ENCODE measurements around the gene CDCA5.

The CDCA5 gene

GRCh38 chr11:65118097-65118837 is 34.4 kb upstream of the CDCA5 start:
- no peak for DNase-seq (ENCODE audit: low read depth)
- TF ChIP-seq, protein P1, sequence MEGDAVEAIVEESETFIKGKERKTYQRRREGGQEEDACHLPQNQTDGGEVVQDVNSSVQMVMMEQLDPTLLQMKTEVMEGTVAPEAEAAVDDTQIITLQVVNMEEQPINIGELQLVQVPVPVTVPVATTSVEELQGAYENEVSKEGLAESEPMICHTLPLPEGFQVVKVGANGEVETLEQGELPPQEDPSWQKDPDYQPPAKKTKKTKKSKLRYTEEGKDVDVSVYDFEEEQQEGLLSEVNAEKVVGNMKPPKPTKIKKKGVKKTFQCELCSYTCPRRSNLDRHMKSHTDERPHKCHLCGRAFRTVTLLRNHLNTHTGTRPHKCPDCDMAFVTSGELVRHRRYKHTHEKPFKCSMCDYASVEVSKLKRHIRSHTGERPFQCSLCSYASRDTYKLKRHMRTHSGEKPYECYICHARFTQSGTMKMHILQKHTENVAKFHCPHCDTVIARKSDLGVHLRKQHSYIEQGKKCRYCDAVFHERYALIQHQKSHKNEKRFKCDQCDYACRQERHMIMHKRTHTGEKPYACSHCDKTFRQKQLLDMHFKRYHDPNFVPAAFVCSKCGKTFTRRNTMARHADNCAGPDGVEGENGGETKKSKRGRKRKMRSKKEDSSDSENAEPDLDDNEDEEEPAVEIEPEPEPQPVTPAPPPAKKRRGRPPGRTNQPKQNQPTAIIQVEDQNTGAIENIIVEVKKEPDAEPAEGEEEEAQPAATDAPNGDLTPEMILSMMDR (IDR thresholded peaks at IDR 0.05; ENCODE audit: insufficient read depth, low read depth, low read length, missing control alignments) = no peak

GRCh38 chr11:65117206-65118096 is 33.6 kb upstream of the CDCA5 start, which contains the start of gene ZNHIT2:
ZNHIT2 (minus strand) TSS chr11:65117701; CDS start chr11:65117653, 48 bp downstream.
- DNase-seq (ENCODE audit: low read depth) = peak; percentile 99
- TF ChIP-seq, protein P1 (IDR thresholded peaks at IDR 0.05; ENCODE audit: insufficient read depth, low read depth, low read length, missing control alignments) = peak; percentile 88
- peak within 1 kb of the TSS; percentile 69 for H3K4me3 ChIP-seq (ENCODE audit: low read length)

More at GRCh38 chr11:65118097-65118837, 34.4 kb upstream of the CDCA5 start:
- H3K4me3 ChIP-seq (ENCODE audit: low read length) = no peak overlapping the region

- TF ChIP-seq, protein P1 (IDR thresholded peaks at IDR 0.05; ENCODE audit: insufficient read depth, low read depth, low read length, missing control alignments) = no peak
- H3K4me3 ChIP-seq (ENCODE audit: low read length) = peak overlapping the region; percentile 69
- DNase-seq (ENCODE audit: low read depth) = peak; percentile 85
Measured at GRCh38 chr11:65116370-65117205, 32.7 kb upstream of the CDCA5 start.

GRCh38 chr11:65115361-65116082 is 31.7 kb upstream of the CDCA5 start:
- H3K4me3 ChIP-seq (ENCODE audit: low read length) = peak overlapping the region; percentile 69
- DNase-seq (ENCODE audit: low read depth) = no peak
- TF ChIP-seq, protein P1 (IDR thresholded peaks at IDR 0.05; ENCODE audit: insufficient read depth, low read depth, low read length, missing control alignments) = no peak

DNA sequence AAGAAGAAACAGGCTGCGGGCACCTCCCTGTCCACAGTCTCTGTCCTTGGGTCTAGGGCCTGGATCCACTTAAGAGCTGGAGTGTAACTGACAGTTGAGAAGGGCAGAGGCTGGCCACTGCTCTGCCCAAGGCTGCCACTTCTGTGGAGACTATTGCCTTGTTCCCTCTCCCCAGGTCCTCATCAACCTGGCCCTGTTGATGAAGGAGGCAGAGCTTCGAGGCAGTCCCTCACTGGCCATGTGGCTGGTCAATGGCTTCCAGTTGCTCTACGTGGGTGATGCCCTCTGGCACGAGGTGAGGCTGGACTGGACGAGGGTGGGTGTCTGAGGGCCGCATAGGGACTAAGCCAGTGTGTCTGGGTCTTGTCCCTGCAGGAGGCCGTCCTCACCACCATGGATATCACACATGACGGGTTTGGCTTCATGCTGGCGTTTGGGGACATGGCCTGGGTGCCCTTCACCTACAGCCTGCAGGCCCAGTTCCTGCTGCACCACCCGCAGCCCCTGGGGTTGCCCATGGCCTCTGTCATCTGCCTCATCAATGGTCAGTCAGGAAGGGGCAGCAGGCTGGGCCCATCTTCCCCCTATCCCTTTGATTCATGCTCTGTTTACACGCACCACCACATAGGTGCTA is 30.8 kb upstream of the CDCA5 start:
- DNase-seq (ENCODE audit: low read depth) = no peak
- TF ChIP-seq, protein P1 (IDR thresholded peaks at IDR 0.05; ENCODE audit: insufficient read depth, low read depth, low read length, missing control alignments) = no peak
- no peak overlapping the region for H3K4me3 ChIP-seq (ENCODE audit: low read length)
